CD4-positive, alpha-beta T cell treated with Interleukin-17A for 4 hours (primary cell): ENCODE results near the gene PCDHGB1.
"Not testable (repeated sequence)": the region's sequence is repeated elsewhere in the genome, so short reads cannot be mapped to it uniquely, and the experiment has no call there.

Experiments
- DNase-seq: peaks from one replicate; pipeline ENCODE4 v3.0.0-alpha.2; 2020; ENCODE audit warnings: mixed read lengths

PCDHGB1 gene

GRCh38 chr5:141384471-141385267 lies 34.8 kb downstream of the PCDHGB1 start:
- no peak for DNase-seq

GRCh38 chr5:141387557-141388311 lies 37.8 kb downstream of the PCDHGB1 start, which contains the start of gene PCDHGB4:
Gene PCDHGB4, plus strand, starts transcription at chr5:141387698. Its CDS starts 187 bp downstream, at chr5:141387885.
- peak; percentile 37 for DNase-seq

- no peak for DNase-seq
Observed at GRCh38 chr5:141388661-141389060, 38.8 kb downstream of the PCDHGB1 start.

GRCh38 chr5:141389153-141390042 lies 39.5 kb downstream of the PCDHGB1 start:
- no peak for DNase-seq

- no peak for DNase-seq
Observed at GRCh38 chr5:141392429-141393198, 42.7 kb downstream of the PCDHGB1 start, which contains the start of gene PCDHGA8. Gene PCDHGA8, plus strand, starts transcription at chr5:141392633. Its CDS starts 181 bp downstream, at chr5:141392814.

- DNase-seq, result no peak
Observed at GRCh38 chr5:141393267-141393666, 43.4 kb downstream of the PCDHGB1 start.

- not testable (repeated sequence) for DNase-seq
Observed at GRCh38 chr5:141394401-141395187, 44.7 kb downstream of the PCDHGB1 start.

GRCh38 chr5:141397756-141398551 lies 48.1 kb downstream of the PCDHGB1 start, which contains the start of gene PCDHGB5:
Gene PCDHGB5, plus strand, starts transcription at chr5:141397947. Its CDS starts 181 bp downstream, at chr5:141398128.
- DNase-seq, result peak; percentile 44

GRCh38 chr5:141398608-141399007 lies 48.7 kb downstream of the PCDHGB1 start:
- no peak for DNase-seq

- no peak for DNase-seq
Observed at GRCh38 chr5:141399555-141400258, 49.8 kb downstream of the PCDHGB1 start.
